AG09319 (cell line): Measurements from ENCODE around the gene LSM2.

Source experiments
- DNase-seq: peaks from one replicate; pipeline ENCODE4 v3.0.0-alpha.2; 2010; ENCODE audit warnings: low read depth; ENCODE audit errors: extremely low read depth
- CTCF ChIP-seq: IDR thresholded peaks from 2 replicates; pipeline ENCODE4 v1.5.1; 2011; ENCODE audit warnings: low read depth, mild to moderate bottlenecking, inconsistent platforms, low read length, moderate library complexity

The LSM2 gene

GRCh38 chr6:31765910-31766794, 40.6 kb downstream of the LSM2 start:
- no peak for TF ChIP-seq CTCF
- DNase-seq: no peak

- no peak for TF ChIP-seq CTCF
- DNase-seq: no peak
Observed at GRCh38 chr6:31765559-31765909, 41.2 kb downstream of the LSM2 start.

DNA sequence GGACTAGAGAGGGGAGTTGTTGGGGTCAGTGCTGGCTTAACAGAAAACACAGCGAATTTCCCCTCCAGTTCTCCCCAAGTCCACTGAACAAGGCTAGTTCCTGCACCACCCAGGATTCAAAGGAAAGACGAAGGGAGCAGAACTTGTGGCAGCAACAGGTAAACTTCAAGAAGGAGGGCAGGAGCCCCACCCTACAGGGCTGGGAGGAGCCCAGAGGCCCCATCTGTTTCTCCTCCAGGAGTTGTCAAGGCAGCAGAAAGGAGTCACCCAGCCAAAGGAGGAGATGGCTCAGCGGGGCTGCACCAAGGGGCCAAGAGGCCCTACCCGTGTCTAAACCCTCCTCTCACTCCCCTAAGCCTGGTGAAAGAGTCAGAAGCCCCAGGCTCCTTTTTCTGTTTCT, 42.6 kb downstream of the LSM2 start:
- TF ChIP-seq CTCF: no peak
- no peak for DNase-seq

GRCh38 chr6:31763619-31763940, 43.2 kb downstream of the LSM2 start:
- no peak for TF ChIP-seq CTCF
- no peak for DNase-seq

DNA sequence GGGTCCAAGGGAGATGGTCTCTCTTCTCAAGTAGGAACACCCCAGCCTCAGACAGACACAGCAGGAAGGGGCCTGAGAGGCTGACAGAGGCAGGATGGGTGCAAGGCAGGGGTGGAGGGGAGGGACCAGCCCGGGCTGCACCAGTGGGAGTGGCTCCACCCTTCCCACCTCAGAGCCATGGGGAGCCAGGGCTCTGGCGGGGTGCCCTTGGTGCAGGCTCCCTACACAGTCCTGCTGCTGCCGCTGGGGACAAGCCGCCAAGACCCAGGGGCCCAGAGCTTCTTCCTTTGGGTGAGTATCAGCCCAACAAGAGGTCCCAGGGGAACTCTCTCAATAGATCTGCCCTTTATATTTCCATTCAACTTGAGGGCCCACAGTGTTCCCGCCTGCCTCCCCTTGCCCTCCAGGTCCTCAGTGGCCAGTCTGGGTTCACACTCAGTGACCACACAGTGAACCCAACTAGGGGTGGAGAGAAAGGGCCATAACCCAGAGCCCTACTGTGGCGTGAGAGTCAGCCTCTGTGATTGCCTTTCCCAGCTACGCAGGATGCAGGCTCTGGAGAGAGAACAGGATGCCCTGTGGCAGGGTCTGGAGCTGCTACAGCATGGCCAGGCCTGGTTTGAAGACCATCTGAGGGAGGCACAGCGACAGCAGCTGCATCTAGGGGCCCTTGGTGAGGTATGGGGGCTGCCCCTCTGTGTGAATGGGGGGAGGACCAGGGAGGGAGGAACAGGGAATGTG, 43.7 kb downstream of the LSM2 start:
- TF ChIP-seq CTCF: no peak
- no peak for DNase-seq

DNA sequence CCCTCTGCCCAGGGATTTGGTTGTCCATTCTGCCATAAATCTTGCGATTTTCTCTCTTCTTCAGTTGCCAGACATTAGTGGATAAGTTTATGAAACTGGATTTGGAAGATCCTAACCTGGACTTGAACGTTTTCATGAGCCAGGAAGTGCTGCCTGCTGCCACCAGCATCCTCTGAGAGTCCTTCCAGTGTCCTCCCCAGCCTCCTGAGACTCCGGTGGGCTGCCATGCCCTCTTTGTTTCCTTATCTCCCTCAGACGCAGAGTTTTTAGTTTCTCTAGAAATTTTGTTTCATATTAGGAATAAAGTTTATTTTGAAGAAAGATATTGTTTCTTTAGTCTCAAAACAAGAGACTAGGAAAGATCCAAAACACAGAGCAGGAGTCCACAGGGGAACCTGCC, 44.4 kb downstream of the LSM2 start, which contains the start of gene SAPCD1:
TSS of gene SAPCD1 (plus strand) at position 301 of the 400 bp plus-strand sequence. CDS start 399 bp downstream, outside the sequence.
- DNase-seq: no peak
- no peak for TF ChIP-seq CTCF

- no peak for TF ChIP-seq CTCF
- DNase-seq: no peak
Observed at GRCh38 chr6:31761343-31761742, 45.4 kb downstream of the LSM2 start.
